Testis (tissue), 3 donors: Measurements from ENCODE around the gene CHRM1. TPM values are rescaled to one million over a fixed set of nuclear protein-coding genes. Genes with fewer than 3 reads are reported as not detected.

ENCODE experiments used
- DNase-seq: peaks from one replicate; pipeline ENCODE4 v3.0.0-alpha.2; 2019
- H3K27ac ChIP-seq, 2 donors: fragments of 200-600 bp; sonication (generic); one replicate each; pipeline ENCODE4 v1.5.1; 2019
- H3K27me3 ChIP-seq: fragments of 200-600 bp; sonication (generic); one replicate; pipeline ENCODE4 v1.5.1; 2019
- H3K36me3 ChIP-seq: fragments of 200-600 bp; sonication (generic); one replicate; pipeline ENCODE4 v1.5.1; 2017; ENCODE audit warnings: low read depth; ENCODE audit errors: missing control alignments
- H3K4me1 ChIP-seq: fragments of 200-600 bp; sonication (generic); one replicate; pipeline ENCODE4 v1.5.1; 2019
- H3K4me3 ChIP-seq, 2 donors: fragments of 200-600 bp; sonication (generic); one replicate each; pipeline ENCODE4 v1.5.1; 2017 to 2019
- H3K9me3 ChIP-seq: fragments of 200-600 bp; sonication (generic); one replicate; pipeline ENCODE4 v1.5.1; 2017
- CTCF ChIP-seq, 3 experiments: fragments of 450-650 bp in 2 of 3; fragments of 200-600 bp in 1 of 3; sonication (generic) in 1 of 3; IDR thresholded peaks; one replicate each; pipeline ENCODE4 v1.5.1; 2016 to 2019; ENCODE audit warnings: antibody characterized with exemption in 3 of 3, mild to moderate bottlenecking in 2 of 3, moderate library complexity in 1 of 3
- POLR2A ChIP-seq: fragments of 450-650 bp; IDR thresholded peaks from one replicate; pipeline ENCODE4 v1.6.1; 2017; ENCODE audit warnings: antibody characterized with exemption, mild to moderate bottlenecking, moderate library complexity
- WGBS, 2 donors: methylation state at CpG; one replicate each; pipeline ENCODE4 v1.1.5; 2018; 5-methylcytosine and 5-hydroxymethylcytosine counted together
- intact Hi-C: fragments of 100-400 bp; cut with DNase I; formaldehyde crosslinking; loops from one replicate; pipeline ENCODE4 v1.15.1; 2023; ENCODE audit warnings: low total_unique reads
- polyA plus RNA-seq: library from polyadenylated mRNA; stranded (reverse); fragments of 350-450 nt; fragmentation: Illumina TruSeq; extraction: RNeasy Lipid Tissue Mini Kit (QIAGEN cat#74804); gene quantifications from one replicate; pipeline ENCODE4 v1.2.3, GENCODE V29; 2014; ENCODE audit warnings: low read depth, low replicate concordance; ENCODE audit not compliant: insufficient read depth
- total RNA-seq, 2 donors: library from RNA; depleted of rRNA; stranded (reverse); fragments of >200 nt; gene quantifications; one replicate each; pipeline ENCODE4 v1.2.3, GENCODE V29; 2016

The CHRM1 gene
- total and polyA plus RNA-seq, 3 donors from 2014 or later: 0.06 to 0.45 (median 0.39) TPM

- 11 to 23% methylated on average over 5 to 53 of the region's 53 CpGs for WGBS, 2 donors
- H3K27me3 ChIP-seq: no peaks in the 10 kb centered on the region
- DNase-seq: no peak
These were observed 5.7 kb upstream of the CHRM1 start for GRCh38 chr11:62926680-62927455.

GRCh38 chr11:62925745-62926679, 4.8 kb upstream of the CHRM1 start:
- Histone ChIP-seq H3K9me3 (no peaks in the 10 kb centered on the region), H3K4me3 (peak overlapping the region; percentile 18 to 40), H3K27me3 (no peaks in the 10 kb centered on the region), H3K36me3 (no peaks in the 10 kb centered on the region), H3K4me1 (peaks cover 22% of the 10 kb centered on the region), H3K27ac (no peak overlapping the region)
- no peak for DNase-seq
- no peak for TF ChIP-seq POLR2A
- no peak for TF ChIP-seq CTCF (IDR thresholded peaks at IDR 0.05)
- 14 to 17% methylated on average over 15 to 57 of the region's 71 CpGs for WGBS, 2 donors
- intact Hi-C loops: no loop called here

More at GRCh38 chr11:62926680-62927455, 5.7 kb upstream of the CHRM1 start:
- peaks cover 16% of the 10 kb centered on the region for H3K4me1 ChIP-seq
- intact Hi-C loops: no loop called here
- H3K4me3 ChIP-seq: peak overlapping the region in 1 of 2 donors; percentile 40
- TF ChIP-seq CTCF (IDR thresholded peaks at IDR 0.05) (no peak), POLR2A (no peak)
- H3K27ac ChIP-seq: no peak overlapping the region
- no peaks in the 10 kb centered on the region for H3K9me3 ChIP-seq
- H3K36me3 ChIP-seq: no peaks in the 10 kb centered on the region

- H3K27me3 ChIP-seq: no peaks in the 10 kb centered on the region
- DNase-seq: no peak
- TF ChIP-seq POLR2A (no peak), CTCF (IDR thresholded peaks at IDR 0.05) (no peak)
- H3K4me1 ChIP-seq: peaks cover 22% of the 10 kb centered on the region
- no peak overlapping the region for H3K27ac ChIP-seq
- no peaks in the 10 kb centered on the region for H3K9me3 ChIP-seq
- 30 to 40% methylated on average over 14 of the region's 14 CpGs for WGBS, 2 donors
- no peaks in the 10 kb centered on the region for H3K36me3 ChIP-seq
- intact Hi-C loops: no loop called here
- peak overlapping the region; percentile 18 to 40 for H3K4me3 ChIP-seq
These were observed 4.1 kb upstream of the CHRM1 start for GRCh38 chr11:62925308-62925707.

- peak overlapping the region; percentile 12 to 41 for H3K4me3 ChIP-seq
- H3K9me3 ChIP-seq: no peaks in the 10 kb centered on the region
- TF ChIP-seq CTCF (IDR thresholded peaks at IDR 0.05) (no peak), POLR2A (no peak)
- H3K4me1 ChIP-seq: peaks cover 22% of the 10 kb centered on the region
- WGBS, 2 donors: 3 to 5% methylated on average over 21 to 50 of the region's 52 CpGs
- intact Hi-C loops: no loop called here
- H3K27ac ChIP-seq: no peak overlapping the region
- DNase-seq: no peak
- H3K36me3 ChIP-seq: no peaks in the 10 kb centered on the region
- H3K27me3 ChIP-seq: no peaks in the 10 kb centered on the region
These were observed 2.6 kb upstream of the CHRM1 start for GRCh38 chr11:62923601-62924411.
